HG03097 (cell line): ENCODE measurements around the gene MAPKBP1.
"Not testable (repeated sequence)": the region's sequence is repeated elsewhere in the genome, so short reads cannot be mapped to it uniquely, and the experiment has no call there.

Experiments
- ATAC-seq: cut with Tn5 transposase; IDR thresholded peaks from one replicate; pipeline ENCODE4 v1.9.1; 2021; ENCODE audit not compliant: unreplicated experiment, low FRiP score

Gene MAPKBP1

GRCh38 chr15:41774062-41774881 is at the start of gene MAPKBP1:
Gene MAPKBP1 (plus strand): TSS chr15:41774484. CDS start chr15:41775276, 792 bp downstream.
- peak; percentile 76 for ATAC-seq

- no peak for ATAC-seq
Observed at GRCh38 chr15:41727143-41727542, 47.1 kb upstream of the MAPKBP1 start.

GRCh38 chr15:41728061-41728460 is 46.2 kb upstream of the MAPKBP1 start:
- not testable (repeated sequence) for ATAC-seq

- ATAC-seq: no peak
Observed at GRCh38 chr15:41730543-41730942, 43.7 kb upstream of the MAPKBP1 start.

- ATAC-seq: no peak
Observed at GRCh38 chr15:41732483-41732882, 41.8 kb upstream of the MAPKBP1 start.

- no peak for ATAC-seq
Observed at GRCh38 chr15:41734079-41734478, 40.2 kb upstream of the MAPKBP1 start.

- ATAC-seq: no peak
Observed at GRCh38 chr15:41735046-41735445, 39.2 kb upstream of the MAPKBP1 start.

GRCh38 chr15:41735492-41735891 is 38.8 kb upstream of the MAPKBP1 start:
- not testable (repeated sequence) for ATAC-seq

- no peak for ATAC-seq
Observed at GRCh38 chr15:41746802-41747201, 27.5 kb upstream of the MAPKBP1 start.

GRCh38 chr15:41756198-41756597 is 18.1 kb upstream of the MAPKBP1 start:
- ATAC-seq: no peak

GRCh38 chr15:41772720-41773331 is 1.5 kb upstream of the MAPKBP1 start:
- peak; percentile 25 for ATAC-seq

GRCh38 chr15:41773332-41773728 is 954 bp upstream of the MAPKBP1 start:
- no peak for ATAC-seq

- ATAC-seq: no peak
Observed at GRCh38 chr15:41773729-41774061, 589 bp upstream of the MAPKBP1 start.

GRCh38 chr15:41774882-41775417 is 666 bp downstream of the MAPKBP1 start:
- ATAC-seq: no peak

GRCh38 chr15:41775651-41776050 is 1.4 kb downstream of the MAPKBP1 start:
- no peak for ATAC-seq

- ATAC-seq: no peak
Observed at GRCh38 chr15:41777421-41777973, 3.2 kb downstream of the MAPKBP1 start.

GRCh38 chr15:41778521-41778920 is 4.2 kb downstream of the MAPKBP1 start:
- no peak for ATAC-seq

- no peak for ATAC-seq
Observed at GRCh38 chr15:41779662-41780157, 5.4 kb downstream of the MAPKBP1 start.

- ATAC-seq: no peak
Observed at GRCh38 chr15:41780266-41780665, 6.0 kb downstream of the MAPKBP1 start.

- no peak for ATAC-seq
Observed at GRCh38 chr15:41780727-41781126, 6.4 kb downstream of the MAPKBP1 start.
